ENCODE data around the gene IL34.

The IL34 gene

DNA sequence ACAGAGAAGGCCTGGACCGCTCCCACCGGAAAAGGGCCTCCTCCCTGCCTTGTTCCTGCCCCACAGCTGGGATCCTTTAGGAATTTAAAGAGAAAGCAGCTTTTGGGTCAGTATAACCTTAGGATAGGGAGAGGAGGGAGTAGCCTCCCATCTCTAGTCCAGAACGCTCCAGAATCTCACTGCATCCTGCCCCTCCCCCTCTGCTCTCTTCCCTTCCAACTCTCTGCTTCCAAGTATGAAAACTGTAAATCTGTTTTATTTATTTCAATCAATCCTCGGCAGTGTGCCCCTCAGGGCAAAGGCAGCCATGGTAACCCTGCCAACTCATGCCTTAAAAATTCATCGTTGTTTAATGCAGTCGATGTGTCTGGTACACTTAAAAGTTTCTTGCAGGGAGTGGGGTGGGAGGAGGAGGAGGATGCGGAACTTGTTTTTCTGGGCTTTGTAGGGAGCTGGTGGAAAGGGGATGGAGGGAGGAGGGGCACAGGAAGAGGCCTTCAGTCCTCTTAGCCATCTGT lies 60.6 kb downstream of the IL34 start:
- TF ChIP-seq, protein P1, sequence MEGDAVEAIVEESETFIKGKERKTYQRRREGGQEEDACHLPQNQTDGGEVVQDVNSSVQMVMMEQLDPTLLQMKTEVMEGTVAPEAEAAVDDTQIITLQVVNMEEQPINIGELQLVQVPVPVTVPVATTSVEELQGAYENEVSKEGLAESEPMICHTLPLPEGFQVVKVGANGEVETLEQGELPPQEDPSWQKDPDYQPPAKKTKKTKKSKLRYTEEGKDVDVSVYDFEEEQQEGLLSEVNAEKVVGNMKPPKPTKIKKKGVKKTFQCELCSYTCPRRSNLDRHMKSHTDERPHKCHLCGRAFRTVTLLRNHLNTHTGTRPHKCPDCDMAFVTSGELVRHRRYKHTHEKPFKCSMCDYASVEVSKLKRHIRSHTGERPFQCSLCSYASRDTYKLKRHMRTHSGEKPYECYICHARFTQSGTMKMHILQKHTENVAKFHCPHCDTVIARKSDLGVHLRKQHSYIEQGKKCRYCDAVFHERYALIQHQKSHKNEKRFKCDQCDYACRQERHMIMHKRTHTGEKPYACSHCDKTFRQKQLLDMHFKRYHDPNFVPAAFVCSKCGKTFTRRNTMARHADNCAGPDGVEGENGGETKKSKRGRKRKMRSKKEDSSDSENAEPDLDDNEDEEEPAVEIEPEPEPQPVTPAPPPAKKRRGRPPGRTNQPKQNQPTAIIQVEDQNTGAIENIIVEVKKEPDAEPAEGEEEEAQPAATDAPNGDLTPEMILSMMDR (IDR thresholded peaks at IDR 0.05), result no peak
- Histone ChIP-seq H3K27me3 (ENCODE audit: control insufficient read depth, insufficient read depth, low read length) (no peaks in the 10 kb centered on the region), H3K4me3 (ENCODE audit: low read depth, low read length) (no peak overlapping the region), H3K4me1 (peaks cover 22% of the 10 kb centered on the region), H3K79me2 (peaks cover 10% of the 10 kb centered on the region), H3K36me3 (ENCODE audit: control insufficient read depth, insufficient read depth, low read length) (no peaks in the 10 kb centered on the region), H3K9ac (no peak overlapping the region), H3K27ac (no peak overlapping the region), H3K9me3 (ENCODE audit: control insufficient read depth, low read length) (no peaks in the 10 kb centered on the region), H3K4me2 (ENCODE audit: low read length) (no peak overlapping the region), H2AFZ (no peak overlapping the region)

DNA sequence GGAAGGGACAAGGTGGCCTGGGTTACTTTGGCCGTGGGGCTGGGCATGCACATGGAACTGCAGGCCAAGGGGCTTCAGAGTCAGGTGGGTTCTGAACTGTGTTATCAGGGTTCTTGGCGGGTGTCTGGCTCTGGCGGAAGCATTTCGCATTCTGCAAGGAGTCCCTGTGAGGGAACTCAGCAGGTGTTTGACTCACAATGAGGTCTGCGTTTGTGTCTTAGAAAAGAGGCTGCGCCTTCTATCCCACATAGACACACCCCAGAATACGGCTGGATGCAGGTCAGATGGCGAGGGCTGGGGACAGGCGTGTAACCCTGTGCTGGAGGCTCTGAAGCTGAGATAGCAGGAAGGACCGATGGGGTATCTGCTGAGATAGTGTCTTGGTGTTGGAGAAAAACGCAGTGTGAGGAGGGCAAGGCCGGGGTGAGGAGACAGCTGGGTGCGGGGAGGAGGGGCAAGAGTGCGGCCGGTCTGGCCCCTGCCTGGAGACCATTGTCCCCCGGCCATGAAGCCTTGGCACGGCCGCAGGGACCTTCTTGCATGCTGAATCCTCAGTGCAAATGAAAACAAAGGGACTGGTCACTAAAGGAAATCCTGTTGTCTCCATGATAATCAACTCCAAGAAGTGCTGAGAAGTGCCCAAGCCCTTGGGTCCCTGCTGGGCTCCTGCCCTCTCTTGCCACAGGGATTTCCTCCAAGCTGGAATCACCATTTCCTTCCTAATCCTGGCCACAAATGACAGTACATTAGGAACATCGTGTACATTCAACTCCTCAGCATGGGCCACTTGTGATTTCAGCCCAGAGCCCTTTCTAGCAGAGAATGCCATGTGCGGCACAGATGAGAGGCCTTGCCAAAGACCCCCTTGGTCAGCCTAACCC lies 62.2 kb downstream of the IL34 start:
- Histone ChIP-seq H3K9ac (no peak overlapping the region), H3K79me2 (peaks cover 10% of the 10 kb centered on the region), H3K4me1 (peaks cover 13% of the 10 kb centered on the region), H3K9me3 (ENCODE audit: control insufficient read depth, low read length) (no peaks in the 10 kb centered on the region), H3K4me2 (ENCODE audit: low read length) (no peak overlapping the region), H3K27ac (no peak overlapping the region), H3K27me3 (ENCODE audit: control insufficient read depth, insufficient read depth, low read length) (no peaks in the 10 kb centered on the region), H3K36me3 (ENCODE audit: control insufficient read depth, insufficient read depth, low read length) (no peaks in the 10 kb centered on the region), H3K4me3 (ENCODE audit: low read depth, low read length) (no peak overlapping the region), H2AFZ (no peak overlapping the region)
- TF ChIP-seq, protein P1 (IDR thresholded peaks at IDR 0.05), result no peak

DNA sequence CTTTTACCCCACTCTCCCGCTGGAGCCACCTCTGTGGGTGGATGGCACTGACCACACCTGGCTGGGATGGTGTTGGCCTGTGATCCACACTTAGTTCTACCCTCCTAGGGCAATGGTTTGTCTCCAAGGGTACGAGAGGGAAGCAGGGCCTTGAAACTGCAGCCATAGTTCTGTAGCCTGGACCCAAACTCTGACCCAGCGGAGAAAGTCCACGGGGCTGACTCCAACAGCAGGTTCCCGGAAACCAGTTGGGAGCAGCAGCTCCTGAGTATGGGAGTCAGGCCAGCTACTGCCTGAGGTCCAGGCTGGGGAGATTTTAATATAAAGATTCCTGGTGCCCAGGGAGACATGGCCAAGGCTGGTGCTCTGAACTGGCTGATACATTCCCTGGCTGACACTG lies 63.1 kb downstream of the IL34 start:
- Histone ChIP-seq H3K27ac (no peak overlapping the region), H3K4me1 (peaks cover 16% of the 10 kb centered on the region), H3K9ac (no peak overlapping the region)

DNA sequence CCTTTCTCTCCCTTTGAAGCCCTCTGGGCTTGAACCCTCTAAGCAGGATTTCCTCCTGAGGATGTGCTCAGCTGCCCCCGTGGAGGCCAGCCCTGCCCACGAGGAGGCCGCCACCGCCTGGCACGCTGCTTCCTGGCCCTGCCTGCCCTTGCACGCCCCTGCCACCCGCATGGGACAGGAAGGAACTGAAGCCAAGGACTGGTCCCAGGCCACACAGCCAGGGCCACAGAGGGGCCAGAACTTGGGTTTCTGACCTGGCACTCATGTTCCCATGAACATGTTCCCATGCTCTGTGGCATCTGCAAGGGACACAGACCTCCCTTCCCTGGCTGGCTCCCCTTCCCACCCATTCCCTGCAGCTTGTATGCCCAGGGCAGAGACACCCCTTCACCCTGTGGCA lies 63.6 kb downstream of the IL34 start:
- Histone ChIP-seq H3K79me2 (peaks cover 10% of the 10 kb centered on the region), H3K9ac (no peak overlapping the region), H3K4me3 (ENCODE audit: low read depth, low read length) (no peak overlapping the region), H3K27me3 (ENCODE audit: control insufficient read depth, insufficient read depth, low read length) (no peaks in the 10 kb centered on the region), H3K4me1 (peaks cover 20% of the 10 kb centered on the region), H3K36me3 (ENCODE audit: control insufficient read depth, insufficient read depth, low read length) (no peaks in the 10 kb centered on the region), H2AFZ (no peak overlapping the region), H3K4me2 (ENCODE audit: low read length) (no peak overlapping the region), H3K9me3 (ENCODE audit: control insufficient read depth, low read length) (no peaks in the 10 kb centered on the region), H3K27ac (no peak overlapping the region)
- TF ChIP-seq, protein P1 (IDR thresholded peaks at IDR 0.05), result no peak

More for the DNA sequence above, 63.1 kb downstream of the IL34 start:
- no peaks in the 10 kb centered on the region for H3K9me3 ChIP-seq (ENCODE audit: control insufficient read depth, low read length)
- H3K79me2 ChIP-seq, result peaks cover 10% of the 10 kb centered on the region
- no peaks in the 10 kb centered on the region for H3K27me3 ChIP-seq (ENCODE audit: control insufficient read depth, insufficient read depth, low read length)
- no peaks in the 10 kb centered on the region for H3K36me3 ChIP-seq (ENCODE audit: control insufficient read depth, insufficient read depth, low read length)
- no peak overlapping the region for H3K4me2 ChIP-seq (ENCODE audit: low read length)
- TF ChIP-seq, protein P1 (IDR thresholded peaks at IDR 0.05), result no peak
- no peak overlapping the region for H2AFZ ChIP-seq
- H3K4me3 ChIP-seq (ENCODE audit: low read depth, low read length), result no peak overlapping the region

Measured in parathyroid adenoma (tissue), 2 donors.